ENCODE measurements around the gene PCDHB10.
A peak's percentile ranks its signal among the peaks of the same experiment; 100 is the strongest.
"Not testable (repeated sequence)": the region's sequence is repeated elsewhere in the genome, so short reads cannot be mapped to it uniquely, and the experiment has no call there.

Gene PCDHB10

DNA sequence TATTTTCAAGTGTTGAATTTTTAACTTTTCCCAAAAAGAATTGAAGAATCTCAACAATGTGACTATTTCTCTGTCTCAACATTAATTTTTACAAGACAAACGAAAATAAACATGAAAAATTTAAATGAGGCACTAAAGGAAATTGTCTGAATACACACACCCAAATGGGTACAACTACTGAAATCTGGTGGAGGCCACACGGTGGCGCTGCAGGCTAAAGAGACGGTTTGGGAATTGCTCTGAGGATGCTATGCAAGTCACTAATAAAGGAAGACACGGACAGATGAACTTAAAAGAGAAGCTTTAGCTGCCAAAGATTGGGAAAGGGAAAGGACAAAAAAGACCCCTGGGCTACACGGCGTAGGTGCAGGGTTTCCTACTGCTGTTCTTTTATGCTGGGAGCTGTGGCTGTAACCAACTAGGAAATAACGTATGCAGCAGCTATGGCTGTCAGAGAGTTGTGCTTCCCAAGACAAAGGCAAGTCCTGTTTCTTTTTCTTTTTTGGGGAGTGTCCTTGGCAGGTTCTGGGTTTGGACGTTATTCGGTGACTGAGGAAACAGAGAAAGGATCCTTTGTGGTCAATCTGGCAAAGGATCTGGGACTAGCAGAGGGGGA, at the start of gene PCDHB10:
PCDHB10 (plus strand) TSS at position 244 of the 616 bp plus-strand sequence; CDS start at position 444, 200 bp downstream.
- DNase-seq = no peak

DNA sequence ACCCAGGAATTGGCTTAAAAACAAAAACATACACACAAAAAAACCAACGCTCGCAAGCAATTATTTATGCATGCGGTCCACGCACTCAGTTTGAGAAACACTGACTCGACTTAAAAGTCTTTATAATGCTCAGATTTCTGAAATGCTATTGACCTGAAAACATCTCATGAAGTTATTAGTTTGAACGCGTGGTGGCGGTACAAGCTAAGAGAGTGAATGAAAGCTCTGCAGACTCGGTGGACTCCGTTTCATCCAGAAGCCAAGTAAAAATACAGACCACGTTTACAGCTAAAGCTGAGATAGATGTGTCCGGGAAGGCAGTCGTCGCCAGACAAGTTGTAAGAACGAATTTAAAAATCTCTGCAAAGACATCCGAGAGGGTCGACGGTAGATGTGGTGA, 42.3 kb upstream of the PCDHB10 start, which contains the start of gene PCDHB6:
PCDHB6 (plus strand) TSS at position 246 of the 400 bp plus-strand sequence. CDS start 201 bp downstream, outside the sequence.
- no peak for DNase-seq

DNA sequence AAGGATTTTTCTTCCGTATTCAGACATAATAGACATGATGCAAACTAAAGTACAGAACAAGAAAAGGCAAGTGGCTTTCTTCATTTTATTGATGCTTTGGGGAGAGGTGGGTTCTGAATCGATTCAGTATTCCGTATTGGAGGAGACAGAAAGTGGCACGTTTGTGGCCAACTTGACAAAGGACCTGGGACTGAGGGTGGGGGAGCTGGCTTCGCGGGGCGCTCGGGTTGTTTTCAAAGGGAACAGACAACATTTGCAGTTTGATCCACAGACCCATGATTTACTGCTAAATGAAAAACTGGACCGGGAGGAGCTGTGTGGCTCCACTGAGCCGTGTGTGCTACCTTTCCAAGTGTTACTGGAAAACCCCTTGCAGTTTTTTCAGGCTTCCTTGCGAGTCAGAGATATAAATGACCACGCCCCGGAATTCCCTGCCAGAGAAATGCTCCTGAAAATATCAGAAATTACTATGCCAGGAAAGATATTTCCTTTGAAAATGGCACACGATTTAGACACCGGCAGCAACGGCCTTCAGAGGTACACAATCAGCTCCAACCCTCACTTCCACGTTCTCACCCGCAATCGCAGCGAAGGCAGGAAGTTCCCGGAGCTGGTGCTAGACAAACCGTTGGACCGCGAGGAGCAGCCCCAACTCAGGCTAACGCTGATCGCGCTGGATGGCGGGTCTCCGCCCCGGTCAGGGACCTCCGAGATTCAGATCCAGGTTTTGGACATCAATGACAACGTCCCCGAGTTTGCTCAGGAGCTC, 41.7 kb upstream of the PCDHB10 start:
- no peak for DNase-seq

DNA sequence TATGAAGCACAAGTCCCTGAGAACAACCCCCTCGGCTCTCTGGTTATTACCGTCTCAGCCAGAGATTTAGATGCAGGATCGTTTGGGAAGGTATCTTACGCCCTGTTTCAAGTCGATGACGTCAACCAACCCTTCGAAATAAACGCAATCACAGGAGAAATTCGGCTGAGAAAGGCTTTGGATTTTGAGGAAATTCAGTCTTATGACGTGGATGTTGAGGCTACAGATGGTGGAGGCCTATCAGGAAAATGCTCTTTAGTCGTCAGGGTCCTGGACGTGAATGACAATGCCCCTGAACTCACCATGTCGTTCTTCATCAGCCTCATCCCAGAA, 41.2 kb upstream of the PCDHB10 start:
- DNase-seq = no peak

DNA sequence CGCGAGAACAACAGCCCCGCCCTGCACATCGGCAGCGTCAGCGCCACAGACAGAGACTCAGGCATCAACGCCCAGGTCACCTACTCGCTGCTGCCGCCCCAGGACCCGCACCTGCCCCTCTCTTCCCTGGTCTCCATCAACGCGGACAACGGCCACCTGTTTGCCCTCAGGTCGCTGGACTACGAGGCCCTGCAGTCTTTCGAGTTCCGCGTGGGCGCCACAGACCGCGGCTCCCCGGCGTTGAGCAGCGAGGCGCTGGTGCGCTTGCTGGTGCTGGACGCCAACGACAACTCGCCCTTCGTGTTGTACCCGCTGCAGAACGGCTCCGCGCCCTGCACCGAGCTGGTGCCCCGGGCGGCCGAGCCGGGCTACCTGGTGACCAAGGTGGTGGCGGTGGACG, 40.5 kb upstream of the PCDHB10 start:
- not testable (repeated sequence) for DNase-seq

DNA sequence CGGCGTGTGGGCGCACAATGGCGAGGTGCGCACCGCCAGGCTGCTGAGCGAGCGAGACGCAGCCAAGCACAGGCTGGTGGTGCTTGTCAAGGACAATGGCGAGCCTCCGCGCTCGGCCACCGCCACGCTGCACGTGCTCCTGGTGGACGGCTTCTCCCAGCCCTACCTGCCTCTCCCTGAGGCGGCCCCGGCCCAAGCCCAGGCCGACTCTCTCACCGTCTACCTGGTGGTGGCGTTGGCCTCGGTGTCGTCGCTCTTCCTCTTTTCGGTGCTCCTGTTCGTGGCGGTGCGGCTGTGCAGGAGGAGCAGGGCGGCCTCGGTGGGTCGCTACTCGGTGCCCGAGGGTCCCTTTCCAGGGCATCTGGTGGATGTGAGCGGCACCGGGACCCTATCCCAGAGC, 40.1 kb upstream of the PCDHB10 start:
- not testable (repeated sequence) for DNase-seq

DNA sequence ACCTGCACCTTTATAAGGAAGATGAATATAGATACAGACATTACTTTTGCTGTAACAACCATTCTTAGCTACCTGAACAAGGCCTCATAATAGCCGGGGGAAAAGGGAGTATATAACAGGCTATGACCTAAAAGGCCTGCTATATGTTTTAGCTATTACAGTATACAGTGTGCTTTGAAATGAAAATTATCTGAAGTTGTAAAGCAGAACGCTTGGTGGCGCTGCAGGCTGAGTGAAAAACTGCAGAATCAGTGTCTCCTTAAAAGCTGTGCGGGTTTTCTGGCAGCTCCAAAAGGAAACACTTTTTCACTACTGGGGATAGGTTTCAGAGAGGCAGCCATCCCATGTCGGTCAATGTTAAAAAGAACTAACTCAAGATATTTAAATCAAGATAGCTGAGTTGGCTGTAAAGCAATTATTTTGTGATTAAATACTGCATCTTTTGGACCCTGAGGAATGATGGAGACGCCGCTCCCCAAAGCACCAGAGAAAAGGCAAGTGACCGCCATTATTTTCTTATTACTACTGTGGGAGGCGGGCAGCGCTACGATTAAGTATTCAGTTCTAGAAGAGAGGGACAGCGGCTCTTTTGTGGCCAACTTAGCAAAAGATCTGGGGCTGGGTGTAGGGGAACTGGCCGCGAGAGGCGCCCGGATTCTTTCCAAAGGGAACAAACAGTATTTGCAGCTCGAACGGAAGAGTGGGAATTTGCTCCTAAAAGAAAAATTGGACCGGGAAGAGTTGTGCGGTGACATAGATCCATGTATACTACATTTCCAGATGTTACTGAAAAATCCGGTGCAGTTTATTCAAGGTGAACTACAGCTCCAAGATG, 36.4 kb upstream of the PCDHB10 start:
- no peak for DNase-seq

DNA sequence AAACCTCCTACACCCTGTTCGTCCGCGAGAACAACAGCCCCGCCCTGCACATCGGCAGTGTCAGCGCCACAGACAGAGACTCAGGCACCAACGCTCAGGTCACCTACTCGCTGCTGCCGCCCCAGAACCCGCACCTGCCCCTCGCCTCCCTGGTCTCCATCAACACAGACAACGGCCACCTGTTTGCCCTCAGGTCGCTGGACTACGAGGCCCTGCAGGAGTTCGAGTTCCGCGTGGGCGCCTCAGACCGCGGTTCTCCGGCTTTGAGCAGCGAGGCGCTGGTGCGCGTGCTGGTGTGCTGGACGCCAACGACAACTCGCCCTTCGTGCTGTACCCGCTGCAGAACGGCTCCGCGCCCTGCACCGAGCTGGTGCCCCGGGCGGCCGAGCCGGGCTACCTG, 34.8 kb upstream of the PCDHB10 start:
- DNase-seq = not testable (repeated sequence)

DNA sequence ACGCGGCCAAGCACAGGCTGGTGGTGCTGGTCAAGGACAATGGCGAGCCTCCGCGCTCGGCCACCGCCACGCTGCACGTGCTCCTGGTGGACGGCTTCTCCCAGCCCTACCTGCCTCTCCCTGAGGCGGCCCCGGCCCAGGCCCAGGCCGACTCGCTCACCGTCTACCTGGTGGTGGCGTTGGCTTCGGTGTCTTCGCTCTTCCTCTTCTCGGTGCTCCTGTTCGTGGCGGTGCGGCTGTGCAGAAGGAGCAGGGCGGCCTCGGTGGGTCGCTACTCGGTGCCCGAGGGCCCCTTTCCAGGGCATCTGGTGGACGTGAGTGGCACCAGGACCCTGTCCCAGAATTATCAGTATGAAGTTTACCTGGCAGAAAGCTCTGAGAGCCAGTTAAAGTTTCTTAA, 34.3 kb upstream of the PCDHB10 start:
- DNase-seq = not testable (repeated sequence)

DNA sequence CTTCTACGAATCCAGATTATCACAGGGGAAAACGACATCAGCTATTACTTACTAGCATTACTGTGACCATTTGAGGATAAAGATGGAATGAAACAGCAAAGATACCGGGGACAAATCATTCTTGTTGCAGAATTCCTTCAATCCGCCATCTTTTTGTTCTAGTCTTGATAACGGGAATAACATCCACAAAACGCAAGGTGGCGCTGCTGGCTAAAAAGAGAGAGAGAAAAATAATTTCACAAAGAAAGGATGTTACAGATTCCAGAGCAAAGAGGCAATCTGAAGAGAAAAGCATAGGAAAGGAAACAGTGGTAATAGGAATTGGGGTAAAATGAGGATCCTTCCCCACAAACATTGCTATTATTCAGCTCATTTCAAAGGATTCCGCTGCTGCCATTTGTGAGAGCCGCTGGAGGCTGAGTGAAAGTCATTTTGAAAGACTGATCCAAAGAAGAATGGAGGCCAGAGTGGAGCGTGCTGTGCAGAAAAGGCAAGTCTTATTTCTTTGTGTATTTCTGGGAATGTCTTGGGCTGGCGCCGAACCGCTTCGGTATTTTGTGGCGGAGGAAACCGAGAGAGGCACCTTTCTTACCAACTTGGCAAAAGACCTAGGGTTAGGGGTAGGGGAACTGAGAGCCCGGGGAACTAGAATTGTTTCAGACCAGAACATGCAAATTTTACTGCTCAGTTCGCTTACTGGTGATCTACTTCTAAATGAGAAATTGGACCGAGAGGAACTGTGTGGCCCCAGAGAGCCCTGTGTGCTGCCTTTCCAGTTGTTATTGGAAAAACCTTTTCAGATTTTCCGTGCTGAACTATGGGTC, 19.6 kb upstream of the PCDHB10 start, which contains the start of gene PCDHB7:
PCDHB7 (plus strand) TSS at position 264 of the 824 bp plus-strand sequence; CDS start at position 456, 192 bp downstream.
- no peak for DNase-seq

DNA sequence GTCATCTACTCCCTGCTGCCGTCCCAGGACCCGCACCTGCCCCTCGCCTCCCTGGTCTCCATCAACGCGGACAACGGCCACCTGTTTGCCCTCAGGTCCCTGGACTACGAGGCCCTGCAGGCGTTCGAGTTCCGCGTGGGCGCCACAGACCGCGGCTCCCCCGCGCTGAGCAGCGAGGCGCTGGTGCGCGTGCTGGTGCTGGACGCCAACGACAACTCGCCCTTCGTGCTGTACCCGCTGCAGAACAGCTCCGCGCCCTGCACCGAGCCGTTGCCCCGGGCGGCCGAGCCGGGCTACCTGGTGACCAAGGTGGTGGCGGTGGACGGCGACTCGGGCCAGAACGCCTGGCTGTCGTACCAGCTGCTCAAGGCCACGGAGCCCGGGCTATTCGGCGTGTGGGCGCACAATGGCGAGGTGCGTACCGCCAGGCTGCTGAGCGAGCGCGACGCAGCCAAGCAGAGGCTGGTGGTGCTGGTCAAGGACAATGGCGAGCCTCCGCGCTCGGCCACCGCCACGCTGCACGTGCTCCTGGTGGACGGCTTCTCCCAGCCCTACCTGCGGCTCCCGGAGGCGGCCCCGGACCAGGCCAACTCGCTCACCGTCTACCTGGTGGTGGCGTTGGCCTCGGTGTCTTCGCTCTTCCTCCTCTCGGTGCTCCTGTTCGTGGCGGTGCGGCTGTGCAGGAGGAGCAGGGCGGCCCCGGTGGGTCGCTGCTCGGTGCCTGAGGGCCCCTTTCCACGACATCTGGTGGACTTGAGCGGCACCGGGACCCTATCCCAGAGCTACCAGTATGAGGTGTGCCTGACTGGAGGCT, 17.7 kb upstream of the PCDHB10 start:
- not testable (repeated sequence) for DNase-seq

DNA sequence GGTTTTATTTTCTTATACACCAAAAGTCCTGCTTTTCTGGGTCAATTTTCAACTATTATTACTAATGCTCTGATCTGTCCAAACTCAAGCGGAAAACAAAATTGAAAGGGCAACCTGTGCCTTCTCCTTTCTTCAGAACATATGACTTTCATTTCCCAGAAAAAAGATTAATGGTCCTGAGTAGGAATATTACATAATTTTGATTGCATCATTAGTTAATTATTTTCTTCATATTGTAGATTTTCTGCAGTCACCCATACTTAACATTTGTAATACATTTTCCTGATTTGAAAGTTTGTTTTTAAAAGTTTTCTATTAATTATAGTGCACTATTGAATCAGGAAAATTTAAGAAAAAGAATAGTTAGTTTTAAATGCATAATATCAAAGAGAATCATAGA, 16.2 kb upstream of the PCDHB10 start:
- DNase-seq = no peak

DNA sequence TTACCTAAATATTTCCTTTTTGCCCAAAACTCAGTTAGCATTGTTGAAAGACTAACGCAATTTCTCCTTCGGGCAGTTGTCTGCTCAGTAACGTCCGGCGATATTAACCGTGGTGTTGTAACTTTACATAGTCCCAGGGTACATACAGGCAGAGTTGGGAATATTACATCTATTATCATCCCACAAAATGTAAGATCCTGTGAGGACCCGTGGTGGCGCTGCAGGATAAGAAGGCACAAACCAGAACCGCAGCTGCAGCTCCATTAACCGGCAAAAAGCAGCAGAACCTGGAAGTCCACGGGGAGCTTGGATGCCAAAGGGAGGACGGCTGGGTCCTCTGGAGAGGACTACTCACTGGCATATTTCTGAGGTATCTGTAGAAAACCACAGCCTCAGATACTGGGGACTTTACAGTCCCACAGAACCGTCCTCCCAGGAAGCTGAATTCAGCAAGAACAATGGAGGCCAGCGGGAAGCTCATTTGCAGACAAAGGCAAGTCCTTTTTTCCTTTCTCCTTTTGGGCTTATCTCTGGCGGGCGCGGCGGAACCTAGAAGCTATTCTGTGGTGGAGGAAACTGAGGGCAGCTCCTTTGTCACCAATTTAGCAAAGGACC, 14.5 kb upstream of the PCDHB10 start, which contains the start of gene PCDHB8:
PCDHB8 (plus strand) TSS at position 214 of the 615 bp plus-strand sequence; CDS start at position 459, 245 bp downstream.
- DNase-seq = peak; percentile 23

DNA sequence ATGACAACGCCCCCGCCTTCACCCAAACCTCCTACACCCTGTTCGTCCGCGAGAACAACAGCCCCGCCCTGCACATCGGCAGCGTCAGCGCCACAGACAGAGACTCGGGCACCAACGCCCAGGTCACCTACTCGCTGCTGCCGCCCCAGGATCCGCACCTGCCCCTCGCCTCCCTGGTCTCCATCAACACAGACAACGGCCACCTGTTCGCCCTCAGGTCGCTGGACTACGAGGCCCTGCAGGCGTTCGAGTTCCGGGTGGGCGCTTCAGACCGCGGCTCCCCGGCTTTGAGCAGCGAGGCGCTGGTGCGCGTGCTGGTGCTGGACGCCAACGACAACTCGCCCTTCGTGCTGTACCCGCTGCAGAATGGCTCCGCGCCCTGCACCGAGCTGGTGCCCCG, 12.8 kb upstream of the PCDHB10 start:
- not testable (repeated sequence) for DNase-seq

DNA sequence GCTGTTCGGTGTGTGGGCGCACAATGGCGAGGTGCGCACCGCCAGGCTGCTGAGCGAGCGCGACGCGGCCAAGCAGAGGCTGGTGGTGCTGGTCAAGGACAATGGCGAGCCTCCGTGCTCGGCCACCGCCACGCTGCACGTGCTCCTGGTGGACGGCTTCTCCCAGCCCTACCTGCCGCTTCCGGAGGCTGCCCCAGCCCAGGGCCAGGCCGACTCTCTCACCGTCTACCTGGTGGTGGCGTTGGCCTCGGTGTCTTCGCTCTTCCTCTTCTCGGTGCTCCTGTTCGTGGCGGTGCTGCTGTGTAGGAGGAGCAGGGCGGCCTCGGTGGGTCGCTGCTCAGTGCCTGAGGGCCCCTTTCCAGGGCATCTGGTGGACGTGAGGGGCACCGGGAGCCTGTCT, 12.3 kb upstream of the PCDHB10 start:
- DNase-seq = not testable (repeated sequence)

DNA sequence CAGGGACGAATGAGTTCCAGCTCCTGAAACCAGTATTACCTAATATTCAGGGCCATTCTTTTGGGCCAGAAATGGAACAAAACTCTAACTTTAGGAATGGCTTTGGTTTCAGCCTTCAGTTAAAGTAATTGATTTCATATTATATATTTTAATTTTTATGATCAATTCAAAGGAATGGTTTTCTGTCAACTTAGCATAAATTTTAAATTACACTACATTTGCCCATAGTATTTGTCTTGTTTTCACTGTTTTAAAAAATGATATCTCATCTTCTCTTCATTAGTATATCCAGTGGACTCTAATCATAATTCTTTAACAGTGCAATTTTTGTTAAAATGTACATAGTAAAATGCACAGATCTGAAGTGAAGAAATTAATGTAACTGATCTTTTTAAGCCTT, 11.8 kb upstream of the PCDHB10 start:
- no peak for DNase-seq

DNA sequence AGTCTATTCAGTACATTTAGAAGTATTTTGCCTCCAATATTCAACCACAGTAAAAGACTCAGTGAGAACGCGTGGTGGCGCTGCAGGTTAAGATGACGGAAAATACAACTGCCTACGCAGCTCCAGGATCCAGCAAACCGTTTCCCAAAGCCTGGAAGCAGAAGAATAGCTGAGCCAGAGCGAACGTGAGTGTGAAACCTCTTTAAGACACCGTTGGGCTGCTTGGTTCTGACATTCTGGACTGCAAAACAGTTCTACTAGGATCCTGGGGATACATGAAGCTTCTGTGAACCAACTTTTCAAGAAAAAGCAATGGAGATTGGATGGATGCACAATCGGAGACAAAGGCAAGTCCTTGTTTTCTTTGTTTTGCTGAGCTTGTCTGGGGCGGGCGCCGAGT, 9.9 kb upstream of the PCDHB10 start, which contains the start of gene PCDHB16:
PCDHB16 (plus strand) TSS at position 140 of the 400 bp plus-strand sequence; CDS start at position 313, 173 bp downstream.
- no peak for DNase-seq

DNA sequence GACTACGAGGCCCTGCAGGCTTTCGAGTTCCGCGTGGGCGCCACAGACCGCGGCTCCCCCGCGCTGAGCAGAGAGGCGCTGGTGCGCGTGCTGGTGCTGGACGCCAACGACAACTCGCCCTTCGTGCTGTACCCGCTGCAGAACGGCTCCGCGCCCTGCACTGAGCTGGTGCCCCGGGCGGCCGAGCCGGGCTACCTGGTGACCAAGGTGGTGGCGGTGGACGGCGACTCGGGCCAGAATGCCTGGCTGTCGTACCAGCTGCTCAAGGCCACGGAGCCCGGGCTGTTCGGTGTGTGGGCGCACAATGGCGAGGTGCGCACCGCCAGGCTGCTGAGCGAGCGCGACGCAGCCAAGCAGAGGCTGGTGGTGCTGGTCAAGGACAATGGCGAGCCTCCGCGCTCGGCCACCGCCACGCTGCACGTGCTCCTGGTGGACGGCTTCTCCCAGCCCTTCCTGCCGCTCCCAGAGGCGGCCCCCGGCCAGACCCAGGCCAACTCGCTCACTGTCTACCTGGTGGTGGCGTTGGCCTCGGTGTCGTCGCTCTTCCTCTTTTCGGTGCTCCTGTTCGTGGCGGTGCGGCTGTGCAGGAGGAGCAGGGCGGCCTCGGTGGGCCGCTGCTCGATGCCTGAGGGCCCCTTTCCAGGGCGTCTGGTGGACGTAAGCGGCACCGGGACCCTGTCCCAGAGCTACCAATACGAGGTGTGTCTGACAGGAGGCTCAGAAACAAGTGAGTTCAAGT, 7.9 kb upstream of the PCDHB10 start:
- not testable (repeated sequence) for DNase-seq

DNA sequence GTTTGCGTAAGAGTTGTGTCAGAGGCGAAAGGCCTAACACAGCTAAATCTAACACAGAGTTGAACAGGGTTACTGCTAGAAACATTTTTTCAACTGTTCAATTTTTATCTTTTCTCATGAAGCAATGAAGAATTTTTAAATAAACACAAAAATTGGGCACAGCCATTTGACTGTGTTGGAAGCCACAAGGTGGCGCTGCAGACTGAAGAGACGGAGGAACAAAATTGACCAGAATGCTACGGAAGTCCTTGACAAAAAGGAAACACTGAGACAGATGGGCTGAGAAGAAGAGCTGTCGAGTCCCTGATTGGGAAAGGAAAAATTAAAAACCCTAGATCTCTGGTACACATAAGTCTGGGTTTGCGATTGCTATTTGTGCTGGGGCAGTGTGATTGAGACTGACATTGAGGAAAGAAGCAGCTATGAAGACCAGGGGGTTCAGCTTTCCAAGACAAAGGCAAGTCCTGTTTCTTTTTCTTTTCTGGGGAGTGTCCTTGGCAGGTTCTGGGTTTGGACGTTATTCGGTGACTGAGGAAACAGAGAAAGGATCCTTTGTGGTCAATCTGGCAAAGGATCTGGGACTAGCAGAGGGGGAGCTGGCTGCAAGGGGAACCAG, 5.1 kb upstream of the PCDHB10 start, which contains the start of gene PCDHB9:
PCDHB9 (plus strand) TSS at position 265 of the 616 bp plus-strand sequence; CDS start at position 423, 158 bp downstream.
- DNase-seq = peak; percentile 27

Data from NCI-H774 (cell line).